Measurements from ENCODE around the gene FCHSD2. TPM values are rescaled to one million over a fixed set of nuclear protein-coding genes. Genes with fewer than 3 reads are reported as not detected.

FCHSD2 gene
- total RNA-seq, 1 donor from 2014 or later = 59.0 TPM

DNA sequence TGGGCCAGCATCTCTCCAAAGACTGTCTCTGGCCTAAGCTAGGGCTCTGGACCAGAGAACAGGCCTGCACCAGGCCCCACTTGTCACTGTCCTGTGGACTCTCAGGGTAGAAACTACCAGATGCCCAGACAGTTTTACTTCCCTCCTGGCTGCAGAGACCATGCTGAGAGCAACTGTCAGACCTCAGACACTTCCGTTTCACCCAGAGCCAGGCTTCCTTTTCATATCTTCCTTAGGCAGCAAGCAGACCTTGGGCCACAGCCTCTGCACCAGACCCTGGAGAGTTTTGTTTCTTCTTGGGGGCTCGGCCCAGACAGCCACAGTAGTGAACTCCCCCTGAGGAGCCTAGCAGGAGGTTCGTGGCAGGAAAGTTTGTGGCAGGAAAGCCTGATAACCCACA is 12.1 kb upstream of the FCHSD2 start:
- Histone ChIP-seq H3K9me3 (no peaks in the 10 kb centered on the region), H3K27me3 (ENCODE audit: low read depth) (no peaks in the 10 kb centered on the region), H3K4me1 (peaks cover 45% of the 10 kb centered on the region), H3K27ac (peak overlapping the region; percentile 59), H3K4me3 (no peak overlapping the region), H3K36me3 (no peaks in the 10 kb centered on the region)
- ATAC-seq = peak; percentile 42 to 56
- DNase-seq = no peak
- TF ChIP-seq CTCF (IDR thresholded peaks at IDR 0.05) = no peak
- intact Hi-C loops (cut with DNase I) = no loop called here

- Histone ChIP-seq H3K4me1 (peaks cover 39% of the 10 kb centered on the region), H3K36me3 (no peaks in the 10 kb centered on the region), H3K9me3 (no peaks in the 10 kb centered on the region), H3K4me3 (no peak overlapping the region), H3K27me3 (ENCODE audit: low read depth) (no peaks in the 10 kb centered on the region), H3K27ac (peak overlapping the region; percentile 59)
- ATAC-seq (peak in 1 of 2 donors; percentile 49), DNase-seq (no peak)
- TF ChIP-seq CTCF (IDR thresholded peaks at IDR 0.05) = no peak
- intact Hi-C loops (cut with DNase I) = no loop called here
Measured at GRCh38 chr11:73152861-73153483, 10.9 kb upstream of the FCHSD2 start.

DNA sequence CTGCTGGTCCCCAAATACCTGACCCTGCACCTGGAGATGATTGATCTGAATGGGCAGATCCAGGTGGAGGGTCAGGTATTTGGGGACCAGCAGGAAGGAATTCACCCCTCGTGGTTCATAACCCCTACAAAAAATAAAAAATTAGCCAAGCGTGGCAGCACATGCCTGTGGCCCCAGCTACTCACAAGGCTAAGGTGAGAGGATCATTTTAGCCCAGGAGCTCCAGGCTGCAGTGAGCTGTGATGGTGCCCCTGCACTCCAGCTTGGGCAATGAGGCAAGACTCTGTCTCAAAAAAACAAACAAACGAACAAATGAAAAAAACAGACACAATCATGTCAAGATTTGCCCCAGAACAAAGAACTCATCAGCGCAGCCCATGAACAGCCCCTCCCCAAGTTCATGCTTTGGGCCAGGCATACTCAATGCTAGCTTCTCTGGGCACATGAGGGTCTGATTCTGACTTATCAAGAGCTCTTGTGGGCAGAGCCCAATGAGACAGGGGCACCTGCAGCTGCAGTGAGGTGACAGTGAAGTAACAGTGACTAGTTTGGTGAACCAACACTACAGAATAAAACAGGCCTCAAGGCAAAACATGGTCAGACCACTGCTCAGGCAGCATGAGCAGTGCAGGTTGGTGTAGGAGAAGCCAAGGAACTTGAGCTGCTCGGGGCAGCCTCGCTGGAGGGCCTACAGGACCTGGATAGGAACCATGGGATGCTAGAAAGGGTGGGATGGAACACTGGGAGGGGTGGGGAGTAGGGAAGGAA is 10.2 kb upstream of the FCHSD2 start:
- no peak overlapping the region for H3K4me3 ChIP-seq
- H3K4me1 ChIP-seq = peaks cover 37% of the 10 kb centered on the region
- H3K9me3 ChIP-seq = no peaks in the 10 kb centered on the region
- no peak for ATAC-seq
- no peak overlapping the region for H3K27ac ChIP-seq
- H3K36me3 ChIP-seq = no peaks in the 10 kb centered on the region
- no peaks in the 10 kb centered on the region for H3K27me3 ChIP-seq (ENCODE audit: low read depth)
- no peak for TF ChIP-seq CTCF (IDR thresholded peaks at IDR 0.05)
- intact Hi-C loops (cut with DNase I) = no loop called here
- no peak for DNase-seq

DNA sequence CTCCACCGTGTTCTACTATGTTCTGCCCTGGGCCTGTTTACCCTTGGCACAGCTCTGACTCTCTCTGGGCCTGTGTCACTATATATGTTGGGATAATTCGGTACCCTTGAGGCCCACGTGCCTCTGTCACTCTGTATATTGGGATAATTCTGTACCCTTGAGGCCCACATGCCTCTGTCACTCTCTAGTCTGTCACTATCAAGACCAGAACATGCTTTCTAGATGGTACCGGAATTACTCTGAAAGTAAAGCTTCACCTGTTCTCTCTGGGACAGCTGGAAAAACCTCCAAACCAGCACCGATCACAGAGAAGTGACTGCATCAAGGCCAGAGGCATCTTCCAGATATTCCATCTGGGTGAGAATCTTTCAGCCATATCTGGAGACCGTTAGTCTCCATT is 9.3 kb upstream of the FCHSD2 start:
- no peaks in the 10 kb centered on the region for H3K36me3 ChIP-seq
- DNase-seq (no peak), ATAC-seq (no peak)
- no peak for TF ChIP-seq CTCF (IDR thresholded peaks at IDR 0.05)
- no peak overlapping the region for H3K27ac ChIP-seq
- H3K4me1 ChIP-seq = peaks cover 29% of the 10 kb centered on the region
- intact Hi-C loops (cut with DNase I) = no loop called here
- no peaks in the 10 kb centered on the region for H3K27me3 ChIP-seq (ENCODE audit: low read depth)
- H3K4me3 ChIP-seq = no peak overlapping the region
- no peaks in the 10 kb centered on the region for H3K9me3 ChIP-seq

GRCh38 chr11:73149105-73149504 is 7.0 kb upstream of the FCHSD2 start:
- no peak for TF ChIP-seq CTCF (IDR thresholded peaks at IDR 0.05)
- no peaks in the 10 kb centered on the region for H3K27me3 ChIP-seq (ENCODE audit: low read depth)
- ATAC-seq = no peak
- no peak for DNase-seq
- H3K4me3 ChIP-seq = no peak overlapping the region
- no peaks in the 10 kb centered on the region for H3K9me3 ChIP-seq
- no peak overlapping the region for H3K27ac ChIP-seq
- intact Hi-C loops (cut with DNase I) = no loop called here
- H3K36me3 ChIP-seq = no peaks in the 10 kb centered on the region
- H3K4me1 ChIP-seq = peaks cover 27% of the 10 kb centered on the region
